Activated T-cell treated with anti-CD3 and anti-CD28 coated beads, Interleukin-2, amount 50 U/mL, for 24 hours (primary cell): ENCODE results near the gene ETDA.
A peak's percentile ranks its signal among the peaks of the same experiment; 100 is the strongest.
"Not testable (repeated sequence)": the region's sequence is repeated elsewhere in the genome, so short reads cannot be mapped to it uniquely, and the experiment has no call there.

ENCODE experiments used
- DNase-seq: peaks from one replicate; pipeline ENCODE4 v3.0.0-alpha.2; 2020
- H3K27ac Mint-ChIP-seq: 2 replicates; pipeline ENCODE4 v1.8.0; 2020; ENCODE audit warnings: mild to moderate bottlenecking, mixed read lengths
- H3K27me3 Mint-ChIP-seq: 2 replicates; pipeline ENCODE4 v1.8.0; 2020; ENCODE audit warnings: mixed read lengths
- H3K36me3 Mint-ChIP-seq: 2 replicates; pipeline ENCODE4 v1.8.0; 2020; ENCODE audit warnings: low read depth, mixed read lengths
- H3K4me1 Mint-ChIP-seq: 2 replicates; pipeline ENCODE4 v1.8.0; 2020; ENCODE audit warnings: low read depth, mixed read lengths
- H3K4me3 Mint-ChIP-seq: 2 replicates; pipeline ENCODE4 v1.8.0; 2020; ENCODE audit warnings: mild to moderate bottlenecking, moderate library complexity, mixed read lengths
- H3K9me3 Mint-ChIP-seq: 2 replicates; pipeline ENCODE4 v1.8.0; 2020; ENCODE audit warnings: mixed read lengths

Gene ETDA

DNA sequence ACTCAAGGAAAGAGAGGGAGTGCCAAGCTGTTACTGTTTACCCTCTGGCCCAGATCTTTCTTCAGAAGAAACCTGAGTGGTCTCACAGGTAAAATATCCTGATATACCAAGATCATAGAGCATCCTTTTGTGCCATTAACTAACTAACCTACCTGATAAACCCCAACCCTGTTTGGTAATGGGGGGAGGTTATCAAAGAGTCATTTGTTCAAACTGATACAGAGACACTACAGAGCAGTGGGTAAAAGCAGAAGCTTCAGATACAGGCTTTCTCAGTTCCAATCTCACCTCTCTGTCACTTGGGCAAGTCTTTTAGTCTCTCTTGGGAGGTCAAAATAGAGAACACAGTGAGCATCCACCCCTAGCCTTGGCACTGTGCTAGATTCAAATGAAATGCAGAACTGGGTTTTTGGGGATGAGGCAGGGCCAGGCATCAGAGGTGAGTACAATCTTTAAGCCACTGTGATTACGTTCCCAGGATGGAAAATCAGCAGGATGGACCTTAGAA lies at the start of gene ETDA:
Gene ETDA (plus strand): TSS at position 51 of the 508 bp plus-strand sequence. CDS start 1,216 bp downstream, outside the sequence.
- DNase-seq, H3K4me3 Mint-ChIP-seq, H3K9me3 Mint-ChIP-seq, H3K4me1 Mint-ChIP-seq, H3K27ac Mint-ChIP-seq, H3K36me3 Mint-ChIP-seq, H3K27me3 Mint-ChIP-seq: not testable (repeated sequence)

DNA sequence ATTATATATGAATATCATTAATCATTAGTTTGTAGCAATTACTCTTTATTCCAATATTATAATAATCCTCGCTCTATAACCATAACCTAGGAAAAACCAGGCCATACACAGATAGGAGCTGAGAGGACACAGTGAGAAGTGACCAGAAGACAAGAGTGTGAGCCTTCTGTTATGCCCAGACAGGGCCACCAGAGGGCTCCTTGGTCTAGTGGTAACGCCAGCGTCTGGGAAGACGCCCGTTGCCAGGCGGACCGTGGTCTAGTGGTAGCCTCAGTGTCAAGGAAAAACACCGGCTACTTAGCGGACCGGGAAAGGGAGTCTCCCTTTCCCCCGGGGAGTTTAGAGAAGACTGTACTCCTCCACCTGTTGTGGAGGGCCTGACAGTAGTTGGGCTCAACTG lies 45.4 kb upstream of the ETDA start:
- H3K27ac Mint-ChIP-seq, H3K36me3 Mint-ChIP-seq, H3K4me3 Mint-ChIP-seq, H3K4me1 Mint-ChIP-seq, H3K9me3 Mint-ChIP-seq: not testable (repeated sequence)
- peaks cover 66% of the 10 kb centered on the region for H3K27me3 Mint-ChIP-seq
- peak; percentile 57 for DNase-seq

DNA sequence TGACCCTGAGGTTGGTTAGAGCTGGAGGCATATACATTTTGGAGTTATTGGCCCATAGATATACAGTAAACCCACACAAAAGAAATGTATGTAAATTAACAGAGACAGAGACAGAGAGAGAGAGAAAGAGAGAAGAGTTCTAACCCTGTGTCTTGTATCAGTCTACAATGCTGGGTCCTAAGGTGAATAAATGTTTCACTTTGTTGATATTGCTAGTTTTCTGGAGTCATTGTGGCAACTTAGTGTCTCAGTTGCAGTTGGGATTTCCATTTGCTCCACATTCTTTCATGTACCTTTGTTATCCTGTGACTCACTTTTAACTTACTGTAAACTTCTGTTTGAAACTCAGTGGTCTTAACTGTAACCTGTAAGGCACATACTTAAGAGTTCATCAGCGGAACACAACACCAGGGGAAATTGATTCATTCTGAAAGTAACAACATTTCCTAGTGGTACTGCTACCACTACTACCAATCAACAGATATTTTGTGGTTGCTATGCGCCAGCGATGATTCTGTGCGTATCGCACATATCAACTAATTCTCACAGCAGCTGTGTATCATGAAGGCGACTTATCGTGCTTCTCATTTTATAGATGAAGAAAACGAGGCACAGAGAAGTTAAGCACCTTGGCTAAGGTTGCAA lies 38.5 kb upstream of the ETDA start:
- H3K9me3 Mint-ChIP-seq: no peaks in the 10 kb centered on the region
- peak overlapping the region; percentile 63 for H3K27ac Mint-ChIP-seq
- peaks cover 24% of the 10 kb centered on the region for H3K4me1 Mint-ChIP-seq
- DNase-seq: peak; percentile 43
- peak overlapping the region; percentile 6 for H3K4me3 Mint-ChIP-seq
- H3K36me3 Mint-ChIP-seq: no peaks in the 10 kb centered on the region
- peaks cover 44% of the 10 kb centered on the region for H3K27me3 Mint-ChIP-seq

DNA sequence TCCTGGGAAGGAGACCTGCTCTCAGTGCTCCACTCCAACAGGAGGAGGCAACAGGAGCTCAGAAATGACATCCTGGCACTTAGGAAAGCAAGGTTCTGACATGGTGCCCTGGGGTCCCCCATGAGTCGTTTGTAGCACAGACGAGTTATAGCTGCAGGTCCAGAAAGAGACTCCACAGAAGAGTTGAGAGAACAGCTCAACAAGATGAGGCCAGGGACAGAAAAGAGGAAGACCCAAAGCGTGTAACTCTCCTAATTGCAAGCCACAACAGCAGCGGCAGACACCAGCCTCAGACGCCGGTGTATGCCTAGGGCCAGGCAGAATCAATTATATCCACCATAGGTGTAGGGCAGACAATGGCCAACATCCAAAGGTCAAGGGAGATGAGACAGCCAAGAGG lies 5.9 kb upstream of the ETDA start:
- not testable (repeated sequence) for H3K4me1 Mint-ChIP-seq, H3K27ac Mint-ChIP-seq, H3K4me3 Mint-ChIP-seq, H3K9me3 Mint-ChIP-seq, H3K27me3 Mint-ChIP-seq, DNase-seq, H3K36me3 Mint-ChIP-seq

DNA sequence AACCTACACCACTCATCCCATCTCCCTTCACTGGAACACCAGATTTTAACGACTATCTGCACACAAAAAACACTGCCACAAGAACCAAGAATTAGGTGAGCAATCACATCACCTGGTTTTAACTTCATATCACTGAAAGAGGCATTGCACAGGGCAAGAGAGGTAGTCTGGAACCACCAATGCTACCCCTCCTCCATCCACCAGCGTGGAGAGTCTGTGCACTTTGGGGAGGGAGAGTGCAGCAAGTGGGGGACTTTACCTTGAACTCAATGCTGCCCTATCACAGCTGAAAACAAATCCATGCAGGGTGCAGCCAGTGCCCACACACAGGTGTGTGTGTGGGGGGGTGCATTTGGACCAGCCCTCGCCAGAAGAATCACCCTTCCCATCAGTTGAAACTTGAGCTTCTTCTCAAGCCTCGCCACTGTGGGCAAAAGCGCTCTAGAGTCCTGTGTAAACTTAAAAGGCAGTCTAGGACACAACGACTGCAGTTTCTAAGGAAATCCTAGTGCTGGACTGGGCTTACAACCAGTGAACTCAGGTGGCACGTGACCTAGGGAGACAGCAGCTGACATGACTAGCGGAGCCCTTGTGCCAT lies 4.3 kb downstream of the ETDA start:
- not testable (repeated sequence) for DNase-seq, H3K4me3 Mint-ChIP-seq, H3K9me3 Mint-ChIP-seq, H3K27ac Mint-ChIP-seq, H3K4me1 Mint-ChIP-seq, H3K36me3 Mint-ChIP-seq
- H3K27me3 Mint-ChIP-seq: peaks cover 27% of the 10 kb centered on the region

DNA sequence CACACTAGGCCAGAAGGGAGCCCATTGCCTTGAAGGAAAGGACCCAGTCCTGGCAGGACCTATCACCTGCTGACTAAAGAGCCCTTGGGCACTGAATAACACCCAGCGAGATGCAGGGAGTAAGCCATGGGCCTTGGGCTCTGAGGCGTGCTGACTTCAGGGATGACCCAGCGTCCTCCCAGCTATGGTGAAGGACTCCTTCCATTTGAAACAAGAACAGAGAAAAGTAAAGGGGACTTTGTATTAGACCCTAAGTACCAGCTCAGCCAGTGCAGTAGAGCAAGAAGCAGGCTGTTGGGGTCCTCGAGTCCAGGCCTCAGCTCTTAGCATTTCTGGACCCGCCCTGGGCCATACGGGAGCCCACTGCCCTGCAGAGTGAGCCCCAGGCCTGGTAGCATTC lies 5.1 kb downstream of the ETDA start:
- Mint-ChIP-seq H3K27ac (no peak overlapping the region), H3K27me3 (peaks cover 33% of the 10 kb centered on the region), H3K4me3 (no peak overlapping the region), H3K36me3 (no peaks in the 10 kb centered on the region), H3K4me1 (peaks cover 1% of the 10 kb centered on the region), H3K9me3 (no peaks in the 10 kb centered on the region)
- no peak for DNase-seq

DNA sequence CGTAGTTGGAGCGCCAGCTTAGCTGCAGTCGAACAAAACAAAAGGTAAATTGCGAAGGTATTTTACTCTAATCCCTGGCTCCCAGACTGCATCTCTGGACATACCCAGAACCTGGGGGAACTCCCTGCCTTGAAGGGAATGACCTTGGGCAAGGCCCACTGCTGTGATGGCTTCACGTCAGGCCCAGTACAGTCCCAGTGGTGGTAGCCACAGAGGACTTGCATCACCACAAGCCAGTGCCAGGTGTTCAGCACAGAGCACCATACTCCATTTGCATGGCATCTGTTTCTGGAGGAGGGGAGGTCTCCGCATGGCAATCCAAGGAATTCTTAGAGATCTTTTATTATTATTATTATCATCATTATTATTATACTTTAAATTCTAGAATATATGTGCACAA lies 5.6 kb downstream of the ETDA start:
- Mint-ChIP-seq H3K27me3 (peaks cover 39% of the 10 kb centered on the region), H3K27ac (no peak overlapping the region), H3K4me3 (no peak overlapping the region), H3K4me1 (peaks cover 1% of the 10 kb centered on the region), H3K36me3 (no peaks in the 10 kb centered on the region), H3K9me3 (no peaks in the 10 kb centered on the region)
- no peak for DNase-seq

DNA sequence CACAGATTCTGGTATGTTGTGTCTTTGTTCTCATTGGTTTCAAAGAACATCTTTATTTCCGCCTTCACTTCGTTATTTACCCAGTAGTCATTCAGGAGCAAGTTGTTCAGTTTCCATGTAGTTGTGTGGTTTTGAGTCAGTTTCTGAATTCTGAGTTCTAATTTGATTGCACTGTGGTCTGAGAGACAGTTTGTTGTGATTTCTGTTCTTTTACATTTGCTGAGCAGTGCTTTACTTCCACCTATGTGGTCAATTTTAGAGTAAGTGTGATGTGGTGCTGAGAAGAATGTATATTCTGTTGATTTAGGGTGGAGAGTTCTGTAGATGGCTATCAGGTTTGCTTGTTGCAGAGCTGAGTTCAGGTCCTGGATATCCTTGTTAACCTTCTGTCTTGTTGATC lies 9.1 kb downstream of the ETDA start:
- H3K4me1 Mint-ChIP-seq, H3K36me3 Mint-ChIP-seq, H3K4me3 Mint-ChIP-seq, H3K27ac Mint-ChIP-seq, DNase-seq, H3K9me3 Mint-ChIP-seq: not testable (repeated sequence)
- H3K27me3 Mint-ChIP-seq: peaks cover 65% of the 10 kb centered on the region

DNA sequence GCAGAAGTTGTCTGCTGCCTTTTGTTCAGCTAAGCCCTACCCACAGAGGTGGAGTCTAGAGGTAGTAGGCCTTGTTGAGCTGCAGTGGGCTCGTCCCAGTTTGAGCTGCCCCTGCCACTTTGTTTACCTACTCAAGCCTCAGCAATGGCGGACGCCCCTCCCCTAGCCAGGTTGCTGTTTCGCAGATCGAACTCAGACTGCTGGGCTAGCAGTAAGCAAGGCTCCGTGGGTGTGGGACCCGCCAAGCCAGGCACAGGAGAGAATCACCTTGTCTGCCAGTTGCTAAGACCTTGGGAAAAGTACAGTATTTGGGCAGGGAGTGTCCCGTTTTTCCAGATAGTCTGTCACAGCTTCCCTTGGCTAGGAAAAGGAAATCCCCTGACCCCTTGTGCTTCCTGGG lies 11.5 kb downstream of the ETDA start:
- H3K27ac Mint-ChIP-seq, H3K4me1 Mint-ChIP-seq, DNase-seq, H3K9me3 Mint-ChIP-seq, H3K4me3 Mint-ChIP-seq, H3K36me3 Mint-ChIP-seq: not testable (repeated sequence)
- peaks cover 77% of the 10 kb centered on the region for H3K27me3 Mint-ChIP-seq

DNA sequence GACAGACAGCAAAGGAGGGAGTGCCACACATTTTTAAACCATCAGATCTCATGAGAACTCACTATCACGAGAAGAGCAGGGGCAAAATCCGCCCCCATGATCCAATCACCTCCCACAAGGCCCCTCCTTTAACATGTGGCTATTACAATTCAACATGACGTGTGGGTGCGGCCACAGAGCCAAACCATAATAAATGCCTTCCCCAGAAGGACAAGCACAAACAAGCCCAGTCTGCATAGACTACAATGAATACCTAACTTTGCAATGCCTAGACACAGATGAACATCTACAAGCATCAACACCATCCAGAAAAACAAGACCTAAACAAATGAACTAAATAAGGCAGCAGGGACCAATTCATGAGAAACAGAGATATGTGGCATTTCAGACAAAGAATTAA lies 12.3 kb downstream of the ETDA start:
- no peak for DNase-seq
- Mint-ChIP-seq H3K9me3 (no peaks in the 10 kb centered on the region), H3K4me1 (peaks cover 1% of the 10 kb centered on the region), H3K27me3 (peaks cover 70% of the 10 kb centered on the region), H3K27ac (no peak overlapping the region), H3K36me3 (no peaks in the 10 kb centered on the region), H3K4me3 (no peak overlapping the region)

DNA sequence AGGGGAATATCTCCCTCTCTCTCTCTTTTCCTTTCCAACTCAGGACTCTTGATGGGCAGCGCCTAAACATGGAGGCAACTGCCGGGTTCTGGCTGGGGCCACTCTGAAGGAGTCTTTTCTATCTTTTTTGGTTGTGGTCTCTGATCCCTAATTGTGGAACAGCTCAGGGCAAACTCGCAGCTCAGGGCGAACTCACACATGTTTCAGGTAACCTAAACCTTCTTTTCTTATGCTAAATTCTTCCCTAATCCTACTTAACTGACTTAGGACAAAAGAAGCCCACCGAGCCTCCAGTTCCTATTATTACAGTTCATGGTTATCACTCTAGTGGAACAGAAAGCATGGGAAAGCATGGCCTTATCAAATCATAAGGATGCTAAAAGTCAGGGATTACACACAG lies 21.3 kb downstream of the ETDA start:
- Mint-ChIP-seq H3K27ac (no peak overlapping the region), H3K4me1 (peaks cover 2% of the 10 kb centered on the region), H3K36me3 (no peaks in the 10 kb centered on the region), H3K27me3 (peaks cover under 1% of the 10 kb centered on the region), H3K4me3 (no peak overlapping the region), H3K9me3 (peaks cover 5% of the 10 kb centered on the region)
- DNase-seq: no peak

DNA sequence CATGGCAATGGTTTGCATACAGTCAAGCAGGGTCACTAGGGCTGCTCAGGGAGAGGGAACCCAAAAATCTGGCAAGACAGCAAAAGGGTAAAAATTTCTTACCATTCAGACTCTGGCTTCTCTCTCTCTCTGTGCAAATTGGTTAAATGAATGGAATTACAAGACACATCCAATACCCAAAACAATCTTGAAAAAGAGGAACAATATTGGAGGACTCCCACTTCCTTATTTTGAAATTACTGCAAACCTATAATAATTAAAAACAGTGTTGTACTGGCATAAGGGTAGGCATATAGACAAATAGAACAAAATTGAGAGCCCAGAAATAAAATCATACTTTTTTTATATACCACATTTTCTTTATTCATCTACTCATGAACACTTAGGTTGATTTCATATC lies 24.1 kb downstream of the ETDA start:
- peaks cover 2% of the 10 kb centered on the region for H3K4me1 Mint-ChIP-seq
- H3K36me3 Mint-ChIP-seq: no peaks in the 10 kb centered on the region
- peaks cover 24% of the 10 kb centered on the region for H3K9me3 Mint-ChIP-seq
- H3K27ac Mint-ChIP-seq: no peak overlapping the region
- peaks cover 15% of the 10 kb centered on the region for H3K27me3 Mint-ChIP-seq
- H3K4me3 Mint-ChIP-seq: no peak overlapping the region
- no peak for DNase-seq

DNA sequence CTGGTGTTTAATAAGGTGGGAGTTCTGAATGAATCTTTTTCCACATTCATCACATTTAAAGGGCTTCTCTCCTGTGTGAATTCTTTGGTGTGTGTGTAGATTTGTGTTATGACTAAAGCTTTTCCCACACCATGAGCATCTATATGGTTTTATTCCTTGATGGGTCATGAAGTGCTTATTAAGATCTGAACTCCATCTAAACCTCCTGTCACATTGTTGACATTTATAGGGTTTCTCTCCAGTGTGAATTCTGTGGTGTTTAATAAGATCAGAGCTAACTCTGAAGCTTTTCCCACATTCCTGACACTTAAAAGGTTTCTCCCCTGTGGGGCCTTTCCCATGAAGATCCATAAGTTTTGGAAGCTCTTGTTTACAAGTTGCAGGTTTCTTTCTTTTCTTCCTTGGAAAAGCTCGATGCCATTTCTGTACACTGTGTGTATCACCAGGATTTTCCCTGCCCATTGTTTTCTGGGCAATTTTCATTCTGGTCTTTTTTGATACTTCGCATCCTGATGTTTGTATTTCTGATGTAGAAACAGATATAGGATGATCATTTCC lies 35.5 kb downstream of the ETDA start:
- H3K36me3 Mint-ChIP-seq: peaks cover 35% of the 10 kb centered on the region
- peaks cover 45% of the 10 kb centered on the region for H3K9me3 Mint-ChIP-seq

DNA sequence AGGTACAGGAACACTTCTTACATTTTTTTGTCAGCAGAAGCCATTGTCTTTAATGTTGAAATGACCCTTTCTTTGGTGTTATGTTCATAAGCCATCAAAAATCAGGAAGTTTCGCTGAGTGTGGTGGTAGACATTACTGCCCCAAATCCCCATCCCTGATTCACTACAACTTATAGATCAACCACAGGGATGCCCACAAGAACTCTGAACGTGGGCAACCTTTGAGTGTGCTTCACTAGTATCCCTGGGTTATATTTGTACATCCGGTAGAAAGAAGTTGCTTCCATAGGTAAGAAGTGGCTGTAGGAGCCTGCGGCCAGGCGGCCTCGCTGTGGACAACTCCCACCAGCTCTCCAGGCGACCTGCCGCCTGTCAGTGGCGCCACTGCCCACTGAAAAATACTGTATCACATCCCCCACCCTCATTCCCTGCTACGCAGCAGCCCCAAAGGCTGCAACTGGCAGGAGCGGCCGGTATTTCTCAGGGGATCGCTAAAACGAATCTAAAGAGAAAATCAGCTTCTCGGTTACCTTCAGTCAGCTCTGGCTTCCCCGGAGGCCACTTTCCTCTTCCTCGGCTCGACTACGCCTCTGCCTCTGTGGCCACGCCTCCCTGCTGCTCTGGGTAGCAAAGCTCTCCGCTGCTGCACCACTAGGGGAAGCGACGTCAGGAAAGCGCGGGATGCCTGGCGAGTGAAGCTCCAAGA lies 43.5 kb downstream of the ETDA start:
- peaks cover 24% of the 10 kb centered on the region for H3K27me3 Mint-ChIP-seq
- H3K27ac Mint-ChIP-seq: peak overlapping the region; percentile 86
- peak; percentile 72 for DNase-seq
- peaks cover 5% of the 10 kb centered on the region for H3K36me3 Mint-ChIP-seq
- peaks cover 6% of the 10 kb centered on the region for H3K9me3 Mint-ChIP-seq
- H3K4me1 Mint-ChIP-seq: peaks cover 20% of the 10 kb centered on the region
- H3K4me3 Mint-ChIP-seq: peak overlapping the region; percentile 83

More for the DNA sequence above, 35.5 kb downstream of the ETDA start:
- DNase-seq: no peak
- no peak overlapping the region for H3K4me3 Mint-ChIP-seq
- H3K27me3 Mint-ChIP-seq: peaks cover 23% of the 10 kb centered on the region
- no peaks in the 10 kb centered on the region for H3K4me1 Mint-ChIP-seq
- no peak overlapping the region for H3K27ac Mint-ChIP-seq

DNA sequence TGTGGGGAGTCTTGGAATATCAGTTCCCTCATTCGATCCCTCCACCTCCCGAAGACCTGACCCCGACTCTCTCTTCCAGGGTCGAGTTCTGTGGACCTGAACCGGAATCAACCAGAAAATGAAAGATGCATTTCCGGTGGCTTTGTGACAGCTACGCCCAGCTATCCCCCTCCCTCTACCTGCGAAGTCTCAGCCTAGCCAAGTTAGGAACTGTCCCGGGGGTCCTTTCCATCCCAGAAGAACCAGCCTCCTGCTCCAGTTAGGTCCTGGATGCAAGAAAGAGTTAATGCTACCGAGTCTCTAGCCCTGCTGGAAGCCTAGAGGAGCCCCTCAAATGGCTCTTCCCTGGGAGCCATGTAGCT lies 44.1 kb downstream of the ETDA start:
- peaks cover 20% of the 10 kb centered on the region for H3K4me1 Mint-ChIP-seq
- no peak for DNase-seq
- H3K36me3 Mint-ChIP-seq: peaks cover 5% of the 10 kb centered on the region
- H3K27me3 Mint-ChIP-seq: peaks cover 22% of the 10 kb centered on the region
- peak overlapping the region; percentile 86 for H3K27ac Mint-ChIP-seq
- peaks cover 2% of the 10 kb centered on the region for H3K9me3 Mint-ChIP-seq
- peak overlapping the region; percentile 83 for H3K4me3 Mint-ChIP-seq
